ENCODE measurements around the gene DLGAP4. TPM values are rescaled to one million over a fixed set of nuclear protein-coding genes. Genes with fewer than 3 reads are reported as not detected.

DLGAP4 gene
- total and polyA plus RNA-seq, 10 donors = 12.0 to 60.9 (median 45.9) TPM

DNA sequence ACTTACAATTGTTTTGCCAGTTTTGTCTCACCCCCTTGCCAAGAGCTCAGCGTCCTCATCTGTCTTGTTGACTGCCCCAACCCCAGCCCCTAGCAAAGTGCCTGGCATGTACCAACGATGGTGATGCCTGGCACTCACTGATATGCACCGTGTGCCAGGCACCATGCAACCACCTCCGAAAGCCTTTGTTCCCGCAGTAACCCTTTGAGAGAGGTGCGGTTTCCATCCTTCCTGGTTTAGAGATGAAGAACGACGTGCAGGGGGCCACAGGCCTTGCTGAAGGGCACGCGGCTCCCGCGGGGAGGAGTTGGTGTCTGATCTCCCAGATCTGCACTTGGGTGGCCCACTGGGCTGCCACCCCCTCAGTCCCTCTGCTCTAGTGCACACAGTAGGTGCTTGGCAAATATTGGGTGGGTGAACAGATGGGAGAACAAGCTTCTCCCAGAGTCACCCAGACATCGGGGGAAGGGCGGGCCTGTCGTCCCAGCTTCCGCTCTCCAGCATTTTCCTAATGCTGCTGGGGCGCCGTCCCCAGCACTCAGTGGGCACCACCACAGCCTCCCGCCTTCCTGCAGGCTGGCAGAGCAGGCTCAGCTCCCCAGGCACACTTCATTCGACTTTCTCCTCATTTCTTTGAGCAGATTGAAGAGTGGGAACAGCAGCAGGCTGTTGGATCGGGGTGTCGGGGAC, 35.3 kb downstream of the DLGAP4 start:
- intact Hi-C loops (cut with DNase I; ENCODE audit: low total_unique reads) = no loop called here
- Histone ChIP-seq H3K9me3 (no peaks in the 10 kb centered on the region), H3K36me3 (no peaks in the 10 kb centered on the region), H3K27ac (no peak overlapping the region), H3K4me1 (no peaks in the 10 kb centered on the region), H3K27me3 (replicated peaks in 1 of 7) (peaks cover 0 to 56% (median 0%) of the 10 kb centered on the region in 7 donors), H3K4me3 (no peak overlapping the region)
- no peak for TF ChIP-seq POLR2A (IDR thresholded peaks at IDR 0.05)
- no peak for TF ChIP-seq POLR2AphosphoS5 (IDR thresholded peaks at IDR 0.05)
- TF ChIP-seq, protein P1, sequence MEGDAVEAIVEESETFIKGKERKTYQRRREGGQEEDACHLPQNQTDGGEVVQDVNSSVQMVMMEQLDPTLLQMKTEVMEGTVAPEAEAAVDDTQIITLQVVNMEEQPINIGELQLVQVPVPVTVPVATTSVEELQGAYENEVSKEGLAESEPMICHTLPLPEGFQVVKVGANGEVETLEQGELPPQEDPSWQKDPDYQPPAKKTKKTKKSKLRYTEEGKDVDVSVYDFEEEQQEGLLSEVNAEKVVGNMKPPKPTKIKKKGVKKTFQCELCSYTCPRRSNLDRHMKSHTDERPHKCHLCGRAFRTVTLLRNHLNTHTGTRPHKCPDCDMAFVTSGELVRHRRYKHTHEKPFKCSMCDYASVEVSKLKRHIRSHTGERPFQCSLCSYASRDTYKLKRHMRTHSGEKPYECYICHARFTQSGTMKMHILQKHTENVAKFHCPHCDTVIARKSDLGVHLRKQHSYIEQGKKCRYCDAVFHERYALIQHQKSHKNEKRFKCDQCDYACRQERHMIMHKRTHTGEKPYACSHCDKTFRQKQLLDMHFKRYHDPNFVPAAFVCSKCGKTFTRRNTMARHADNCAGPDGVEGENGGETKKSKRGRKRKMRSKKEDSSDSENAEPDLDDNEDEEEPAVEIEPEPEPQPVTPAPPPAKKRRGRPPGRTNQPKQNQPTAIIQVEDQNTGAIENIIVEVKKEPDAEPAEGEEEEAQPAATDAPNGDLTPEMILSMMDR (IDR thresholded peaks at IDR 0.05 in 8 of 11, conservative IDR thresholded peaks at IDR 0.05 in 3 of 11) = no peak
- peak; percentile 49 for DNase-seq
- WGBS, 5 donors = 77 to 86% (median 82%) methylated on average over 18 to 22 of the region's 22 CpGs

DNA sequence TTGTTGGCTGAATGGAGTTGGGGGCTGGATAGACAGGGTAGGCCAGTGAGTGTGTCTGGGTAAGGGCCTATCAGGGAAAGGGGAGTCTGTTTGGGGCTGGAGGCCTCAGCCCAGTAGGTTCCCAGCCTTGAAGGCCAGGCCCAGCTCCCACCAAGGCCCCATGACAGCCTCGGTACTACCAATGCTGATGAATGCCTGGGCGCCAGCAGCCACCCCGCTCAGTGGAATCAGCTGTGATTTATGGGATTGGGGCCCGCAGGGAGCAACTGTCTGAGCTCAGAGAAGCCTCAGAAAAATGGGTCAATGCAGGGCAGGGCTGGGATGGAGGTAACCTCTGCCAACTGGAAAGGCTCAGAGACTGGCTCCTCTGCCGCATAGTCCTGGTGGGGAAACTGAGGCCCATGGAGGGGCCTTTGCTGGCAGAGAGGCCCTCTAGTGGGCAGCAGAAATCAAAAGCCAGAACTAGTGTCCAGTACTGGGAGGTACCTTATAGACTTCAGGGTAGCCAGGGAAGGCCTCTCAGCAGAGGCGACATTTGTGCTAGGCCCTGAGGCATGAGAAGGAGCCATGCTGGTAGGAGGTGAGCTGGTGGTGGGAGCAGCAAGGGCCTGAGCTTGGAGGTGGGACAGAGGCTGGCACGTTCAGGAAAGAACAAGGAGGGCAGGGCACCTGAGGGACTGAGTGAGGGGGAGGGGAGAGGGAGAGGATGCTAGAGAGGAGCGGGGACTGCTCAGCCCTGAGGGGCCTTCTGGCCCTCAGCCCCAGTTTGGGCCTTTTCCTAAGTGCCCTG, 36.4 kb downstream of the DLGAP4 start:
- TF ChIP-seq, protein P1 (IDR thresholded peaks at IDR 0.05 in 8 of 11, conservative IDR thresholded peaks at IDR 0.05 in 3 of 11) = no peak
- TF ChIP-seq POLR2A (IDR thresholded peaks at IDR 0.05) (no peak), POLR2AphosphoS5 (IDR thresholded peaks at IDR 0.05) (no peak)
- WGBS, 5 donors = 69 to 75% (median 74%) methylated on average over 7 to 8 of the region's 8 CpGs
- Histone ChIP-seq H3K4me3 (no peak overlapping the region), H3K4me1 (no peaks in the 10 kb centered on the region), H3K27ac (no peak overlapping the region), H3K36me3 (no peaks in the 10 kb centered on the region), H3K27me3 (replicated peaks in 1 of 7) (peaks cover 0 to 45% (median 0%) of the 10 kb centered on the region in 7 donors), H3K9me3 (no peaks in the 10 kb centered on the region)
- peak; percentile 25 for DNase-seq
- intact Hi-C loops (cut with DNase I; ENCODE audit: low total_unique reads) = no loop called here

DNA sequence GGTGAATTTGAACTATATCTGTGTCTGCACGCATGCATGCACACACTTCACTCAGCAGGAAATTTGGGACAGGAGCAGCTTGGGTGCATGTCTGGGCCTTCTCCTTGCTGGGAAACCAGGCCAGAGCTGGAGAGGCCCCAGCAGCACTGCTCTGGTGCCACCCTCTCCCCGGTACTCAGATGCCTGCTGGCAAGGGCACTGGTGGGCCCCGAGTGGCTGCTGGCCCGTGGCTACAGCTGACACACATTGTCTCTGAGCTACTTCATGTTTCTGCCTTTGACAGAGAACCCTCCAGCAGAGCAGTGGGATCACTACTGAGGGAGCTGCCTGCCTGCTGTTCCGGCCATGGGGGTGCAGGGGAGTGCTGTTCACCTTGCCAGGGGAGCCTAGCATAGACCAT, 37.5 kb downstream of the DLGAP4 start:
- intact Hi-C loops (cut with DNase I; ENCODE audit: low total_unique reads) = no loop called here
- Histone ChIP-seq H3K27ac (no peak overlapping the region), H3K4me3 (no peak overlapping the region), H3K36me3 (no peaks in the 10 kb centered on the region), H3K27me3 (replicated peaks in 1 of 7) (peaks cover 0 to 40% (median 0%) of the 10 kb centered on the region in 7 donors), H3K4me1 (no peaks in the 10 kb centered on the region), H3K9me3 (no peaks in the 10 kb centered on the region)
- WGBS, 5 donors = 69 to 92% (median 83%) methylated on average over 4 to 5 of the region's 5 CpGs
- DNase-seq = peak; percentile 44
- TF ChIP-seq, protein P1 (IDR thresholded peaks at IDR 0.05 in 8 of 11, conservative IDR thresholded peaks at IDR 0.05 in 3 of 11) = no peak
- no peak for TF ChIP-seq POLR2AphosphoS5 (IDR thresholded peaks at IDR 0.05)
- no peak for TF ChIP-seq POLR2A (IDR thresholded peaks at IDR 0.05)

DNA sequence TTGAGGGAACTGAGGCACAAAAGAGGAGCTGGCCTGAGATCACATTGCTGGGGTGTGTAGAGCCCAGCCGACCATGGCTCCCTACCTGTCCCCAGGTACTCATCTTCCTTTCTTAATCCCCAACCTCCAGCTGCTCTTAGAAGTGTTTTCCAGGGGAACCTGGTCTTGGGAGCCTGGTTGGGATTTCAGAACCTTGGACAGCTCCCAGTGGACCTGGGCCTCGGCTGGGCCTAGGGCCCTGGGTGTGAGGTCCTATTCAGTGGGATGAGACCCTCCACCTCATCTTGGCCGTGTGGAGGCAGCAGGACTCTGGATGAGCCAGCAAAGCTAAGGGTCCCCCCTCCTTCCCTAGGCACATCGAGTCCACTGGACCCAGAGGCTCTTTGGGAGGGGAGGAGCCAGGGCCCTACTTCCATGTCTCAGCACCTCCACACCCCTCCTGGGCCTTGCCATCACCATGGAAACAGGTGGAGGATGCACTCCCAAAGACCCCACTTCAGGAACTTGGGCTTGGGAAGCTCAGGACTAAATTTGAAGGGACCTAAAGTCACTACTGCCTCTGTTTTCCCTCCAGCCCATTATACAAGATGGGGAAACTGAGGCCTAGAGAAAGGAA, 38.5 kb downstream of the DLGAP4 start:
- no peaks in the 10 kb centered on the region for H3K4me1 ChIP-seq
- TF ChIP-seq POLR2A (IDR thresholded peaks at IDR 0.05) (no peak), POLR2AphosphoS5 (IDR thresholded peaks at IDR 0.05) (no peak)
- TF ChIP-seq, protein P1 (IDR thresholded peaks at IDR 0.05 in 8 of 11, conservative IDR thresholded peaks at IDR 0.05 in 3 of 11) = no peak
- peak; percentile 43 for DNase-seq
- no peaks in the 10 kb centered on the region for H3K36me3 ChIP-seq
- no peak overlapping the region for H3K4me3 ChIP-seq
- H3K27me3 ChIP-seq (replicated peaks in 1 of 7) = peaks cover 0 to 35% (median 0%) of the 10 kb centered on the region in 7 donors
- H3K9me3 ChIP-seq = no peaks in the 10 kb centered on the region
- 14 to 25% (median 24%) methylated on average over 2 to 4 of the region's 4 CpGs for WGBS, 5 donors
- intact Hi-C loops (cut with DNase I; ENCODE audit: low total_unique reads) = no loop called here
- no peak overlapping the region for H3K27ac ChIP-seq
